Cardiac septum (tissue), 1 donor: ENCODE measurements around the gene PLA2G2D. TPM values are rescaled to one million over a fixed set of nuclear protein-coding genes. Genes with fewer than 3 reads are reported as not detected.
A peak's percentile ranks its signal among the peaks of the same experiment; 100 is the strongest.
"Not testable (repeated sequence)": the region's sequence is repeated elsewhere in the genome, so short reads cannot be mapped to it uniquely, and the experiment has no call there.

Source experiments
- DNase-seq: peaks from one replicate; pipeline ENCODE4 v3.0.0-alpha.2; 2020; ENCODE audit warnings: low spot score
- intact Hi-C: fragments of 100-400 bp; cut with DNase I; formaldehyde crosslinking; loops from one replicate; pipeline ENCODE4 v1.14.0; 2022
- total RNA-seq: library from RNA; stranded (reverse); fragmentation: NEBNext Ultra II Directional; extraction: Animal tissue kit (Norgen Biotek cat#: 25700); gene quantifications from one replicate; pipeline ENCODE4 v1.2.1, GENCODE V29; 2021
- donor health status: DM: no; HTN: no; CAD: no.

Gene PLA2G2D
- total RNA-seq, 1 donor from 2014 or later, result not detected

- DNase-seq, result peak; percentile 26
- intact Hi-C loops, result no loop called here
Measured at GRCh38 chr1:20143734-20144565, 24.6 kb upstream of the PLA2G2D start.

GRCh38 chr1:20143318-20143717 is 24.0 kb upstream of the PLA2G2D start:
- intact Hi-C loops, result no loop called here
- peak; percentile 62 for DNase-seq

- DNase-seq, result peak; percentile 61
- intact Hi-C loops, result no loop called here
Measured at GRCh38 chr1:20142001-20142710, 22.8 kb upstream of the PLA2G2D start.

GRCh38 chr1:20141466-20141865 is 22.1 kb upstream of the PLA2G2D start:
- intact Hi-C loops, result no loop called here
- peak; percentile 39 for DNase-seq

- intact Hi-C loops, result no loop called here
- peak; percentile 71 for DNase-seq
Measured at GRCh38 chr1:20141001-20141400, 21.7 kb upstream of the PLA2G2D start.

- DNase-seq, result peak; percentile 5
- intact Hi-C loops, result no loop called here
Measured at GRCh38 chr1:20139776-20140612, 20.7 kb upstream of the PLA2G2D start.

- DNase-seq, result no peak
- intact Hi-C loops, result no loop called here
Measured at GRCh38 chr1:20138961-20139550, 19.7 kb upstream of the PLA2G2D start, which contains the start of gene PLA2G2F. TSS of gene PLA2G2F (plus strand) at chr1:20139323. CDS start at chr1:20139428, 105 bp downstream.

GRCh38 chr1:20138346-20138745 is 19.0 kb upstream of the PLA2G2D start:
- peak; percentile 44 for DNase-seq

GRCh38 chr1:20137604-20138003 is 18.3 kb upstream of the PLA2G2D start:
- intact Hi-C loops, result no loop called here

More at GRCh38 chr1:20138346-20138745, 19.0 kb upstream of the PLA2G2D start:
- intact Hi-C loops, result no loop called here

GRCh38 chr1:20137055-20137454 is 17.7 kb upstream of the PLA2G2D start:
- intact Hi-C loops, result no loop called here
- DNase-seq, result no peak

More at GRCh38 chr1:20137604-20138003, 18.3 kb upstream of the PLA2G2D start:
- DNase-seq, result peak; percentile 31

GRCh38 chr1:20136249-20136648 is 16.9 kb upstream of the PLA2G2D start:
- DNase-seq, result peak; percentile 38
- intact Hi-C loops, result no loop called here

GRCh38 chr1:20134995-20135394 is 15.7 kb upstream of the PLA2G2D start:
- no peak for DNase-seq
- intact Hi-C loops, result no loop called here

GRCh38 chr1:20130518-20130917 is 11.2 kb upstream of the PLA2G2D start:
- intact Hi-C loops, result not testable (repeated sequence)
- DNase-seq, result peak; percentile 35

GRCh38 chr1:20126806-20127440 is 7.6 kb upstream of the PLA2G2D start:
- peak; percentile 55 for DNase-seq
- intact Hi-C loops, result no loop called here

- intact Hi-C loops, result no loop called here
- peak; percentile 17 for DNase-seq
Measured at GRCh38 chr1:20126041-20126805, 6.9 kb upstream of the PLA2G2D start.

GRCh38 chr1:20125100-20125499 is 5.8 kb upstream of the PLA2G2D start:
- intact Hi-C loops, result no loop called here
- peak; percentile 47 for DNase-seq

- peak; percentile 47 for DNase-seq
- intact Hi-C loops, result no loop called here
Measured at GRCh38 chr1:20124456-20125057, 5.2 kb upstream of the PLA2G2D start.
